HepG2 (cell line): ENCODE measurements around the gene ZNF618. TPM values are rescaled to one million over a fixed set of nuclear protein-coding genes. Genes with fewer than 3 reads are reported as not detected.

Experiments
- ATAC-seq: fragments of 200-7000 bp; cut with Tn5 transposase; 3 replicates; pipeline ENCODE4 v1.9.1; 2020; ENCODE audit warnings: mild to moderate bottlenecking, moderate library complexity
- BruUV-seq: library from RNA; stranded (reverse); fragments of 400-500 nt; replicated peaks from 2 replicates; lab custom pipeline; 2021; lab: Mats Ljungman, UMichigan
- CTCF ChIA-PET: fragments of 300-600 bp; formaldehyde crosslinking; extraction: SDS; loops from one replicate; lab custom pipeline; 2021; ENCODE audit warnings: low total read pairs, inconsistent platforms, low intra/inter-chr PET ratio; lab: Yijun Ruan, JAX
- POLR2A ChIA-PET: fragments of 350-600 bp; sonication (Branson Sonifier 250); formaldehyde crosslinking; loops from one replicate; lab custom pipeline; 2020; ENCODE audit warnings: antibody characterized with exemption, inconsistent platforms; lab: Yijun Ruan, JAX
- DNase-seq: peaks from one replicate; pipeline ENCODE4 v3.0.0-alpha.2; 2015; ENCODE audit warnings: low spot score
- FAIRE-seq: peaks from 3 replicates; lab custom pipeline; 2011; peaks lifted over from hg19 to GRCh38; lab: Jason Lieb, UNC
- H2AFZ ChIP-seq: one replicate; pipeline ENCODE4 v1.6.1; 2011; ENCODE audit warnings: low read length, inconsistent platforms
- H3K27ac ChIP-seq: fragments of 300-600 bp; 3 replicates; pipeline ENCODE4 v1.8.0; 2011; ENCODE audit warnings: mixed run types, mild to moderate bottlenecking, mixed read lengths, low read length, inconsistent platforms; ENCODE audit not compliant: insufficient read depth; ENCODE audit errors: extremely low read length
- H3K27me3 ChIP-seq, 2 experiments: fragments of 200-600 bp in 1 of 2; 2 replicates in 1 of 2; 3 replicates in 1 of 2; pipeline versions ENCODE4 v1.6.0 to v1.8.0; 2011; ENCODE audit warnings: low read length in 2 of 2, mild to moderate bottlenecking in 2 of 2, moderate library complexity in 2 of 2, inconsistent platforms in 1 of 2; ENCODE audit not compliant: insufficient read depth in 2 of 2, control insufficient read depth in 1 of 2
- H3K36me3 ChIP-seq, 2 experiments: fragments of 200-600 bp in 1 of 2; replicated peaks in 1 of 2; 2 replicates in 1 of 2; 3 replicates in 1 of 2; pipeline versions ENCODE4 v1.5.1 to v1.8.0; 2011; ENCODE audit warnings: low read length in 2 of 2, inconsistent platforms in 1 of 2; ENCODE audit not compliant: insufficient read depth in 2 of 2, control insufficient read depth in 1 of 2
- H3K4me1 ChIP-seq: 2 replicates; pipeline ENCODE4 v1.5.1; 2012; ENCODE audit warnings: low read length, inconsistent platforms; ENCODE audit not compliant: insufficient read depth
- H3K4me2 ChIP-seq: 2 replicates; pipeline ENCODE4 v1.6.0; 2011; ENCODE audit warnings: low read depth, low read length, inconsistent platforms
- H3K4me3 ChIP-seq, 3 experiments: fragments of 200-600 bp in 1 of 3; sonication (generic), shearing (Covaris generic) in 1 of 3; replicated peaks in 1 of 3; 2 replicates each; pipeline ENCODE4 v1.5.1; 2011 to 2016; ENCODE audit warnings: low read length in 3 of 3, inconsistent platforms in 2 of 3, low read depth in 2 of 3, mild to moderate bottlenecking in 2 of 3, control low read depth in 1 of 3, mixed read lengths in 1 of 3; ENCODE audit not compliant: insufficient read depth in 1 of 3
- H3K79me2 ChIP-seq: one replicate; pipeline ENCODE4 v1.6.1; 2011; ENCODE audit warnings: low read length, inconsistent platforms; ENCODE audit not compliant: insufficient read depth
- H3K9ac ChIP-seq: 2 replicates; pipeline ENCODE4 v1.6.0; 2011; ENCODE audit warnings: mild to moderate bottlenecking, low read depth, low read length, inconsistent platforms; ENCODE audit not compliant: insufficient read depth
- H3K9me3 ChIP-seq: 2 replicates; pipeline ENCODE4 v1.5.1; 2012; ENCODE audit warnings: mild to moderate bottlenecking, low read length
- H4K20me1 ChIP-seq: 2 replicates; pipeline ENCODE4 v1.6.0; 2011; ENCODE audit warnings: inconsistent platforms, mild to moderate bottlenecking, low read length, moderate library complexity; ENCODE audit not compliant: insufficient read depth
- ATAD3A ChIP-seq: sonication (generic); formaldehyde crosslinking; IDR thresholded peaks from 2 replicates; pipeline ENCODE4 v1.4.0; 2020; ENCODE audit warnings: missing genetic modification reagents
- ELF4 ChIP-seq: sonication (generic); formaldehyde crosslinking; IDR thresholded peaks from 2 replicates; pipeline ENCODE4 v1.5.0; 2020; ENCODE audit warnings: missing genetic modification reagents, mild to moderate bottlenecking, moderate library complexity, borderline replicate concordance
- ETV5 ChIP-seq: IDR thresholded peaks from 2 replicates; pipeline ENCODE4 v1.6.1; 2018; ENCODE audit warnings: missing biosample characterization, missing genetic modification reagents, inconsistent platforms, borderline replicate concordance
- HMG20B ChIP-seq: conservative IDR thresholded peaks from 2 replicates; pipeline ENCODE4 v1.6.1; 2016; ENCODE audit warnings: missing genetic modification reagents, missing compliant biosample characterization
- HOXA7 ChIP-seq: sonication (generic); formaldehyde crosslinking; IDR thresholded peaks from 2 replicates; pipeline ENCODE4 v1.8.1; 2022; ENCODE audit warnings: mild to moderate bottlenecking, missing genetic modification reagents, moderate library complexity
- MXD1 ChIP-seq: sonication (generic); formaldehyde crosslinking; IDR thresholded peaks from 2 replicates; pipeline ENCODE4 v1.4.0; 2020; ENCODE audit warnings: mild to moderate bottlenecking, missing genetic modification reagents
- NFKB2 ChIP-seq: sonication (generic); formaldehyde crosslinking; IDR thresholded peaks from 2 replicates; pipeline ENCODE4 v1.4.0; 2020; ENCODE audit warnings: missing genetic modification reagents, borderline replicate concordance
- NFKBIZ ChIP-seq: IDR thresholded peaks from 2 replicates; pipeline ENCODE4 v1.6.1; 2018; ENCODE audit warnings: missing genetic modification reagents, missing compliant biosample characterization
- NR2C2 ChIP-seq: sonication (generic); formaldehyde crosslinking; IDR thresholded peaks from 2 replicates; pipeline ENCODE4 v1.4.0; 2020; ENCODE audit warnings: missing genetic modification reagents, mild to moderate bottlenecking, moderate library complexity, borderline replicate concordance
- PAXIP1 ChIP-seq: sonication (generic); formaldehyde crosslinking; conservative IDR thresholded peaks from 2 replicates; pipeline ENCODE4 v1.4.0; 2020; ENCODE audit warnings: mild to moderate bottlenecking, missing genetic modification reagents, moderate library complexity
- SRF ChIP-seq: IDR thresholded peaks from 2 replicates; pipeline ENCODE4 v1.6.1; 2011; ENCODE audit warnings: mild to moderate bottlenecking, low read depth, low read length, moderate library complexity
- SSRP1 ChIP-seq: IDR thresholded peaks from 2 replicates; pipeline ENCODE4 v1.6.1; 2016; ENCODE audit warnings: control low read depth
- TRIM24 ChIP-seq: sonication (generic); formaldehyde crosslinking; IDR thresholded peaks from 2 replicates; pipeline ENCODE4 v1.8.0; 2022; ENCODE audit warnings: mild to moderate bottlenecking, missing genetic modification reagents
- ZBTB21 ChIP-seq: sonication (generic); formaldehyde crosslinking; IDR thresholded peaks from 2 replicates; pipeline ENCODE4 v1.4.0; 2020; ENCODE audit warnings: missing genetic modification reagents
- ZKSCAN5 ChIP-seq: sonication (generic); formaldehyde crosslinking; IDR thresholded peaks from 2 replicates; pipeline ENCODE4 v1.5.1; 2020; ENCODE audit warnings: mild to moderate bottlenecking, missing genetic modification reagents
- ZNF143 ChIP-seq: sonication (generic); formaldehyde crosslinking; IDR thresholded peaks from 2 replicates; pipeline ENCODE4 v1.4.0; 2020; ENCODE audit warnings: missing genetic modification reagents
- ZNF333 ChIP-seq: sonication (generic); formaldehyde crosslinking; IDR thresholded peaks from 2 replicates; pipeline ENCODE4 v1.4.0; 2020; ENCODE audit warnings: mild to moderate bottlenecking, missing genetic modification reagents, borderline replicate concordance
- ZNF773 ChIP-seq: sonication (generic); formaldehyde crosslinking; IDR thresholded peaks from 2 replicates; pipeline ENCODE4 v1.4.0; 2020; ENCODE audit warnings: missing genetic modification reagents, borderline replicate concordance
- ZNF883 ChIP-seq: sonication (generic); formaldehyde crosslinking; IDR thresholded peaks from 2 replicates; pipeline ENCODE4 v1.5.1; 2020; ENCODE audit warnings: mild to moderate bottlenecking, missing genetic modification reagents; ENCODE audit errors: not compliant biosample characterization
- WGBS: methylation state at CpG from one replicate; pipeline ENCODE4 v1.1.6; 2017; ENCODE audit warnings: low lambda C conversion rate; 5-methylcytosine and 5-hydroxymethylcytosine counted together
- in situ Hi-C: cut with HindIII; loops from 2 replicates; pipeline ENCODE4 v1.10.0; 2017; ENCODE audit warnings: low pct_unique_long_range_greater_than_20kb; ENCODE audit not compliant: extremely low pct_ligation_motif_present
- intact Hi-C: fragments of 100-400 bp; cut with micrococcal nuclease; formaldehyde crosslinking; loops from one replicate; pipeline ENCODE4 v1.10.0; 2022; ENCODE audit not compliant: unreplicated experiment
- polyA plus RNA-seq, 8 experiments: library from polyadenylated mRNA; depleted of rRNA in 3 of 8; stranded (reverse) in 7 of 8; unstranded in 1 of 8; fragments of >200 nt; fragmentation: Illumina TruSeq in 4 of 8; extraction: Trizol in 4 of 8; gene quantifications; 2 replicates each; pipeline versions ENCODE4 v1.2.1 to v1.2.3, GENCODE V29; 2011 to 2016; ENCODE audit warnings: low read depth in 4 of 8, missing spikeins in 1 of 8, mixed read lengths in 1 of 8; ENCODE audit not compliant: insufficient read depth in 1 of 8
- total RNA-seq, 5 experiments: library from RNA; depleted of rRNA; stranded (reverse); fragments of >200 nt; fragmentation: Illumina TruSeq; extraction: Trizol; gene quantifications; 2 replicates each; pipeline ENCODE4 v1.2.3, GENCODE V29; 2016; ENCODE audit warnings: low read depth in 1 of 5

ZNF618 gene
- total and polyA plus RNA-seq, 2 of the 13 experiments (the other 11 are each of a cell fraction or from before 2014, with no cell fraction given), result 0.07 TPM

GRCh38 chr9:113978725-113979342, 102.7 kb downstream of the ZNF618 start:
- Histone ChIP-seq H3K9me3 (no peaks in the 10 kb centered on the region), H3K9ac (no peak overlapping the region), H3K4me1 (no peaks in the 10 kb centered on the region), H3K27me3 (peaks cover 1 to 17% of the 10 kb centered on the region in 2 experiments; a peak in 2 of 5 replicates), H2AFZ (no peak overlapping the region), H4K20me1 (0 out of 2 replicates have a peak, but pooled peaks cover 2% of the 10 kb centered on the region)
- 29% methylated on average over 6 of the region's 6 CpGs for WGBS
- in situ Hi-C loops (no loop called here), intact Hi-C loops (no loop called here)
- DNase-seq, result no peak
- TF ChIP-seq MXD1, result no peak
- TF ChIP-seq SRF, result no peak
- no peak for TF ChIP-seq ZBTB21 (CRISPR knock-in tag)
- no peak for TF ChIP-seq ZNF883 (CRISPR knock-in tag)
- TF ChIP-seq SSRP1 (CRISPR knock-in tag), result no peak
- no peak for TF ChIP-seq ZKSCAN5 (CRISPR knock-in tag)
- TF ChIP-seq HOXA7 (CRISPR knock-in tag), result no peak
- TF ChIP-seq ZNF333 (CRISPR knock-in tag), result no peak
- TF ChIP-seq ELF4 (CRISPR knock-in tag), result no peak
- no peak for TF ChIP-seq ZNF143
- no peak for TF ChIP-seq NR2C2 (CRISPR knock-in tag)
- no peak for TF ChIP-seq ATAD3A
- TF ChIP-seq TRIM24 (CRISPR knock-in tag), result no peak
- no peak for TF ChIP-seq ZNF773 (CRISPR knock-in tag)
- TF ChIP-seq NFKBIZ (CRISPR knock-in tag), result no peak
- TF ChIP-seq ETV5, result no peak
- TF ChIP-seq HMG20B (CRISPR knock-in tag), result no peak
- TF ChIP-seq PAXIP1 (CRISPR knock-in tag), result no peak
- no peak for TF ChIP-seq NFKB2
- TF ChIP-seq, all 625 proteins: peak for 0
- no TSS peak for BruUV-seq
- H3K27ac ChIP-seq, result no peak overlapping the region
- FAIRE-seq (no peak), ATAC-seq (no peak)
- H3K4me3 ChIP-seq, result no peak overlapping the region
- ChIA-PET POLR2A (no interaction called here), CTCF (no interaction called here)
- no peaks in the 10 kb centered on the region for H3K79me2 ChIP-seq
- no peak overlapping the region for H3K4me2 ChIP-seq
- no peaks in the 10 kb centered on the region; a peak in 1 of 5 replicates for H3K36me3 ChIP-seq
